RWPE2 (cell line): Measurements from ENCODE around the gene P3H3.

Experiments used
- ATAC-seq: fragments of 200-7000 bp; cut with Tn5 transposase; 3 replicates; pipeline ENCODE4 v1.9.1; 2021; ENCODE audit warnings: low read depth
- DNase-seq: peaks from one replicate; pipeline ENCODE4 v3.0.0-alpha.2; 2020; ENCODE audit warnings: low spot score
- H3K27ac ChIP-seq: fragments of 450-650 bp; 2 replicates; pipeline ENCODE4 v1.5.1; 2017; ENCODE audit warnings: mild to moderate bottlenecking; ENCODE audit not compliant: poor library complexity, severe bottlenecking
- H3K27me3 ChIP-seq: fragments of 250-450 bp; sonication (Bioruptor Pico); 2 replicates; pipeline ENCODE4 v1.5.1; 2021; ENCODE audit warnings: mild to moderate bottlenecking, moderate library complexity; ENCODE audit not compliant: insufficient read depth, poor library complexity, severe bottlenecking
- H3K36me3 ChIP-seq: fragments of 250-450 bp; sonication (Bioruptor Pico); 2 replicates; pipeline ENCODE4 v1.5.1; 2020; ENCODE audit warnings: low read depth, mild to moderate bottlenecking, moderate library complexity
- H3K4me1 ChIP-seq: fragments of 250-450 bp; sonication (Bioruptor Pico); 2 replicates; pipeline ENCODE4 v1.5.1; 2021; ENCODE audit warnings: mild to moderate bottlenecking, moderate library complexity; ENCODE audit not compliant: insufficient read depth, poor library complexity, severe bottlenecking
- H3K4me3 ChIP-seq: fragments of 250-450 bp; sonication (Bioruptor Pico); 2 replicates; pipeline ENCODE4 v1.5.1; 2021; ENCODE audit warnings: mild to moderate bottlenecking, moderate library complexity; ENCODE audit not compliant: severe bottlenecking
- H3K9me3 ChIP-seq: fragments of 250-450 bp; sonication (Bioruptor Pico); 2 replicates; pipeline ENCODE4 v1.5.1; 2021; ENCODE audit warnings: mild to moderate bottlenecking, moderate library complexity; ENCODE audit not compliant: severe bottlenecking
- CTCF ChIP-seq: fragments of 450-650 bp; IDR thresholded peaks from one replicate; pipeline ENCODE4 v1.5.1; 2017; ENCODE audit warnings: mild to moderate bottlenecking, moderate library complexity; ENCODE audit not compliant: poor library complexity, severe bottlenecking

The P3H3 gene

GRCh38 chr12:6866163-6866919, 38.1 kb downstream of the P3H3 start:
- DNase-seq, result no peak
- H3K4me1 ChIP-seq, result peaks cover 6% of the 10 kb centered on the region
- no peaks in the 10 kb centered on the region for H3K27me3 ChIP-seq
- no peaks in the 10 kb centered on the region for H3K9me3 ChIP-seq
- no peak for TF ChIP-seq CTCF
- peak overlapping the region; percentile 88 for H3K27ac ChIP-seq
- peaks cover 66% of the 10 kb centered on the region for H3K36me3 ChIP-seq
- ATAC-seq, result no peak
- no peak overlapping the region for H3K4me3 ChIP-seq

GRCh38 chr12:6866920-6867412, 38.8 kb downstream of the P3H3 start:
- no peak for DNase-seq
- peak overlapping the region; percentile 88 for H3K27ac ChIP-seq

GRCh38 chr12:6867413-6868210, 39.4 kb downstream of the P3H3 start, which contains the start of gene TPI1:
Gene TPI1, plus strand, starts transcription at chr12:6867531. Its CDS starts 36 bp downstream, at chr12:6867567.
- H3K27ac ChIP-seq, result peak within 1 kb of the TSS; percentile 88

More at GRCh38 chr12:6866920-6867412, 38.8 kb downstream of the P3H3 start:
- Histone ChIP-seq H3K4me1 (peaks cover 6% of the 10 kb centered on the region), H3K27me3 (no peaks in the 10 kb centered on the region), H3K9me3 (no peaks in the 10 kb centered on the region), H3K36me3 (peaks cover 66% of the 10 kb centered on the region), H3K4me3 (peak overlapping the region; percentile 97)
- ATAC-seq, result peak; percentile 1; the same call in 2 of the 3 replicates
- no peak for TF ChIP-seq CTCF

DNA sequence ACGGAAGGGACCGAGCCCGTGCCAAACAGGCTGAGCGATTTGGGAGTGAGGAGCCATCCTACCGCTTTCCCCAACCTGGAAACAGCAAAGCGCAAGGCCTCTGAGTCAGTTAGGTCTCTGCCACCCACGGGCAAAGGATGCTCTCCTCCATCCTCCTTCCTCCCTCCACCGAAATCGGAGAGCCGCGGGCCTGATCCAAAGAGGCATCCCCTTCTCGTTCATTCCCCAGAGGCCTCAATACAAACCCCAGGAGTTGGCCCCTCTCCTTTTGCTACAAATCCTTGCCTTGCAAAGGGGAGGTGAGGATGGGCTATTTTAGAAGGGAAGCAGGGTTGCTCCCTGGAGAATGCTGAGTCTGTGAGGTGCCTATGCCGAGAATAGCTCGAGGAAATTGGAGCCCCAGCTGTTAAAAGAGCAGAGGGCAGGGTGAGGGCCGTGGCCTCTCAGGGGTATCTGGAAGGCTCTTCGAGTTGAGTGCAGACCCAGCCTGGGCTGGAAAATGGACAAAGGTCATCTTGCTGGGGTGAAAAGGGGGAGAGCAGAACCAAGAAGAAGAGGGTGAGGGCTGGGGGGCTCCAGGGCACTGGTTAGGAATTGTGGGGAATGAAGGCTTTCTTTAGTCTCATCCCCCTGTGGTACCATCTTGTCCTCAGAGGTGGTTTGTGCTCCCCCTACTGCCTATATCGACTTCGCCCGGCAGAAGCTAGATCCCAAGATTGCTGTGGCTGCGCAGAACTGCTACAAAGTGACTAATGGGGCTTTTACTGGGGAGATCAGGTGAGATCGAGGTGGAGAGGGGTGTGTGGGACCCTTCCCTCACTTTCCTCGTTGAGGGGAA, 40.2 kb downstream of the P3H3 start:
- DNase-seq (no peak), ATAC-seq (no peak)
- peaks cover 6% of the 10 kb centered on the region for H3K4me1 ChIP-seq

More at GRCh38 chr12:6867413-6868210, 39.4 kb downstream of the P3H3 start, which contains the start of gene TPI1:
- ATAC-seq, result peak; percentile 57
- no peaks in the 10 kb centered on the region for H3K9me3 ChIP-seq
- H3K27me3 ChIP-seq, result no peaks in the 10 kb centered on the region
- DNase-seq, result peak; percentile 82
- TF ChIP-seq CTCF, result no peak
- H3K4me3 ChIP-seq, result peak within 1 kb of the TSS; percentile 97
- H3K36me3 ChIP-seq, result peaks cover 59% of the 10 kb centered on the region
- H3K4me1 ChIP-seq, result peaks cover 6% of the 10 kb centered on the region

More for the DNA sequence above, 40.2 kb downstream of the P3H3 start:
- TF ChIP-seq CTCF, result no peak
- Histone ChIP-seq H3K27ac (peak overlapping the region; percentile 88), H3K27me3 (no peaks in the 10 kb centered on the region), H3K9me3 (no peaks in the 10 kb centered on the region), H3K36me3 (peaks cover 52% of the 10 kb centered on the region), H3K4me3 (peak overlapping the region; percentile 97)
